DND-41 (cell line): ENCODE results near the gene PEX7.

ENCODE experiments used
- EZH2 ChIP-seq: IDR thresholded peaks from 3 replicates; pipeline ENCODE4 v1.6.1; 2012; ENCODE audit warnings: borderline replicate concordance, low read depth, mild to moderate bottlenecking, moderate library complexity, low read length, inconsistent platforms; ENCODE audit not compliant: severe bottlenecking
- TF ChIP-seq, protein P1 (sequence below): IDR thresholded peaks from 2 replicates; pipeline ENCODE4 v1.5.1; 2012; ENCODE audit warnings: borderline replicate concordance, low read length, moderate library complexity, mild to moderate bottlenecking; ENCODE audit not compliant: poor library complexity, severe bottlenecking; ENCODE audit errors: extremely low read depth

GRCh38 chr6:136782021-136782770 lies 40.2 kb upstream of the PEX7 start:
- TF ChIP-seq, protein P1, sequence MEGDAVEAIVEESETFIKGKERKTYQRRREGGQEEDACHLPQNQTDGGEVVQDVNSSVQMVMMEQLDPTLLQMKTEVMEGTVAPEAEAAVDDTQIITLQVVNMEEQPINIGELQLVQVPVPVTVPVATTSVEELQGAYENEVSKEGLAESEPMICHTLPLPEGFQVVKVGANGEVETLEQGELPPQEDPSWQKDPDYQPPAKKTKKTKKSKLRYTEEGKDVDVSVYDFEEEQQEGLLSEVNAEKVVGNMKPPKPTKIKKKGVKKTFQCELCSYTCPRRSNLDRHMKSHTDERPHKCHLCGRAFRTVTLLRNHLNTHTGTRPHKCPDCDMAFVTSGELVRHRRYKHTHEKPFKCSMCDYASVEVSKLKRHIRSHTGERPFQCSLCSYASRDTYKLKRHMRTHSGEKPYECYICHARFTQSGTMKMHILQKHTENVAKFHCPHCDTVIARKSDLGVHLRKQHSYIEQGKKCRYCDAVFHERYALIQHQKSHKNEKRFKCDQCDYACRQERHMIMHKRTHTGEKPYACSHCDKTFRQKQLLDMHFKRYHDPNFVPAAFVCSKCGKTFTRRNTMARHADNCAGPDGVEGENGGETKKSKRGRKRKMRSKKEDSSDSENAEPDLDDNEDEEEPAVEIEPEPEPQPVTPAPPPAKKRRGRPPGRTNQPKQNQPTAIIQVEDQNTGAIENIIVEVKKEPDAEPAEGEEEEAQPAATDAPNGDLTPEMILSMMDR, result no peak
- no peak for TF ChIP-seq EZH2
